ENCODE results near the gene MICU2.

The MICU2 gene

GRCh38 chr13:21546372-21546771 is 57.6 kb downstream of the MICU2 start:
- no peak for TF ChIP-seq EZH2phosphoT487 (conservative IDR thresholded peaks at IDR 0.05; ENCODE audit: low read length)
- TF ChIP-seq, protein P1, sequence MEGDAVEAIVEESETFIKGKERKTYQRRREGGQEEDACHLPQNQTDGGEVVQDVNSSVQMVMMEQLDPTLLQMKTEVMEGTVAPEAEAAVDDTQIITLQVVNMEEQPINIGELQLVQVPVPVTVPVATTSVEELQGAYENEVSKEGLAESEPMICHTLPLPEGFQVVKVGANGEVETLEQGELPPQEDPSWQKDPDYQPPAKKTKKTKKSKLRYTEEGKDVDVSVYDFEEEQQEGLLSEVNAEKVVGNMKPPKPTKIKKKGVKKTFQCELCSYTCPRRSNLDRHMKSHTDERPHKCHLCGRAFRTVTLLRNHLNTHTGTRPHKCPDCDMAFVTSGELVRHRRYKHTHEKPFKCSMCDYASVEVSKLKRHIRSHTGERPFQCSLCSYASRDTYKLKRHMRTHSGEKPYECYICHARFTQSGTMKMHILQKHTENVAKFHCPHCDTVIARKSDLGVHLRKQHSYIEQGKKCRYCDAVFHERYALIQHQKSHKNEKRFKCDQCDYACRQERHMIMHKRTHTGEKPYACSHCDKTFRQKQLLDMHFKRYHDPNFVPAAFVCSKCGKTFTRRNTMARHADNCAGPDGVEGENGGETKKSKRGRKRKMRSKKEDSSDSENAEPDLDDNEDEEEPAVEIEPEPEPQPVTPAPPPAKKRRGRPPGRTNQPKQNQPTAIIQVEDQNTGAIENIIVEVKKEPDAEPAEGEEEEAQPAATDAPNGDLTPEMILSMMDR (IDR thresholded peaks at IDR 0.05; ENCODE audit: insufficient read depth, low read length, poor library complexity, severe bottlenecking) = no peak
- Histone ChIP-seq H4K20me1 (ENCODE audit: low read depth, low read length) (no peaks in the 10 kb centered on the region), H3K9me3 (ENCODE audit: insufficient read depth, low read length) (no peaks in the 10 kb centered on the region), H3K27me3 (ENCODE audit: low read length) (no peaks in the 10 kb centered on the region), H3K4me3 (ENCODE audit: insufficient read depth, low read length, poor library complexity, severe bottlenecking) (no peak overlapping the region), H3K36me3 (ENCODE audit: low read length) (0 out of 2 replicates have a peak, but pooled peaks cover under 1% of the 10 kb centered on the region), H2AFZ (ENCODE audit: low read depth, low read length, severe bottlenecking) (no peak overlapping the region), H3K9me2 (replicated peaks; ENCODE audit: insufficient read depth, low read length) (no peaks in the 10 kb centered on the region), H3K9ac (ENCODE audit: low read length) (no peak overlapping the region), H3K4me2 (ENCODE audit: low read depth, low read length, poor library complexity, severe bottlenecking) (no peak overlapping the region), H3K27ac (ENCODE audit: low read depth, low read length) (no peak overlapping the region), H3K79me2 (ENCODE audit: insufficient read depth, low read length) (peaks cover 14% of the 10 kb centered on the region), H3F3A (ENCODE audit: insufficient read depth) (peaks cover 7% of the 10 kb centered on the region; the same call in 1 of the 2 replicates)

- TF ChIP-seq EZH2phosphoT487 (conservative IDR thresholded peaks at IDR 0.05; ENCODE audit: low read length) = no peak
- TF ChIP-seq, protein P1 (IDR thresholded peaks at IDR 0.05; ENCODE audit: insufficient read depth, low read length, poor library complexity, severe bottlenecking) = no peak
- Histone ChIP-seq H3K4me2 (ENCODE audit: low read depth, low read length, poor library complexity, severe bottlenecking) (no peak overlapping the region), H3K27ac (ENCODE audit: low read depth, low read length) (no peak overlapping the region), H3K79me2 (ENCODE audit: insufficient read depth, low read length) (peaks cover 5% of the 10 kb centered on the region), H3K9me3 (ENCODE audit: insufficient read depth, low read length) (no peaks in the 10 kb centered on the region), H2AFZ (ENCODE audit: low read depth, low read length, severe bottlenecking) (no peak overlapping the region), H3F3A (ENCODE audit: insufficient read depth) (peaks cover 7% of the 10 kb centered on the region; the same call in 1 of the 2 replicates), H3K36me3 (ENCODE audit: low read length) (0 out of 2 replicates have a peak, but pooled peaks cover 3% of the 10 kb centered on the region), H3K9me2 (replicated peaks; ENCODE audit: insufficient read depth, low read length) (no peaks in the 10 kb centered on the region), H3K27me3 (ENCODE audit: low read length) (no peaks in the 10 kb centered on the region), H3K4me3 (ENCODE audit: insufficient read depth, low read length, poor library complexity, severe bottlenecking) (no peak overlapping the region), H3K9ac (ENCODE audit: low read length) (no peak overlapping the region), H4K20me1 (ENCODE audit: low read depth, low read length) (no peaks in the 10 kb centered on the region)
These were observed 59.5 kb downstream of the MICU2 start for GRCh38 chr13:21544515-21544914.

GRCh38 chr13:21542563-21542962 is 61.4 kb downstream of the MICU2 start:
- Histone ChIP-seq H3K36me3 (ENCODE audit: low read length) (0 out of 2 replicates have a peak, but pooled peaks cover 3% of the 10 kb centered on the region), H4K20me1 (ENCODE audit: low read depth, low read length) (no peaks in the 10 kb centered on the region), H3K9ac (ENCODE audit: low read length) (no peak overlapping the region), H2AFZ (ENCODE audit: low read depth, low read length, severe bottlenecking) (no peak overlapping the region), H3K4me2 (ENCODE audit: low read depth, low read length, poor library complexity, severe bottlenecking) (no peak overlapping the region), H3F3A (ENCODE audit: insufficient read depth) (no peaks in the 10 kb centered on the region), H3K4me3 (ENCODE audit: insufficient read depth, low read length, poor library complexity, severe bottlenecking) (no peak overlapping the region), H3K79me2 (ENCODE audit: insufficient read depth, low read length) (peaks cover 5% of the 10 kb centered on the region), H3K9me2 (replicated peaks; ENCODE audit: insufficient read depth, low read length) (no peaks in the 10 kb centered on the region), H3K9me3 (ENCODE audit: insufficient read depth, low read length) (no peaks in the 10 kb centered on the region), H3K27ac (ENCODE audit: low read depth, low read length) (no peak overlapping the region), H3K27me3 (ENCODE audit: low read length) (no peaks in the 10 kb centered on the region)
- no peak for TF ChIP-seq EZH2phosphoT487 (conservative IDR thresholded peaks at IDR 0.05; ENCODE audit: low read length)
- TF ChIP-seq, protein P1 (IDR thresholded peaks at IDR 0.05; ENCODE audit: insufficient read depth, low read length, poor library complexity, severe bottlenecking) = no peak
